ENCODE data around the gene NKPD1.

GRCh38 chr19:45136507-45137178 lies 24.1 kb downstream of the NKPD1 start:
- TF ChIP-seq POLR2A (IDR thresholded peaks at IDR 0.05; ENCODE audit: low read depth, low read length) = peak; percentile 38; the same call in 1 of the 2 replicates
- 0 out of 2 replicates have a peak, but pooled peaks have one; percentile 47 for TF ChIP-seq POLR2AphosphoS5 (IDR thresholded peaks at IDR 0.05; ENCODE audit: low read depth, low read length)
- TF ChIP-seq POU2F2 (IDR thresholded peaks at IDR 0.05; ENCODE audit: low read depth, low read length) = 0 out of 2 replicates have a peak, but pooled peaks have one; percentile 41
- peak; percentile 78 for TF ChIP-seq SPI1 (IDR thresholded peaks at IDR 0.05; ENCODE audit: low read depth, low read length)

Measured in GM12891 (cell line).